HepG2 (cell line): ENCODE measurements around the gene TOPBP1.

ENCODE experiments used
- CEBPB ChIP-seq: IDR thresholded peaks from 2 replicates; pipeline ENCODE4 v1.6.1; 2011; ENCODE audit warnings: low read depth, low read length, improper control_type of control experiment, borderline replicate concordance
- GABPA ChIP-seq, 2 experiments: IDR thresholded peaks; 2 replicates each; pipeline ENCODE4 v1.6.1; 2011 to 2016; ENCODE audit warnings: low read depth in 2 of 2, low read length in 1 of 2, missing biosample characterization in 1 of 2, missing genetic modification characterization in 1 of 2
- JUND ChIP-seq: sonication (generic); formaldehyde crosslinking; IDR thresholded peaks from 2 replicates; pipeline ENCODE4 v1.8.0; 2022; ENCODE audit warnings: mild to moderate bottlenecking, missing genetic modification reagents

DNA sequence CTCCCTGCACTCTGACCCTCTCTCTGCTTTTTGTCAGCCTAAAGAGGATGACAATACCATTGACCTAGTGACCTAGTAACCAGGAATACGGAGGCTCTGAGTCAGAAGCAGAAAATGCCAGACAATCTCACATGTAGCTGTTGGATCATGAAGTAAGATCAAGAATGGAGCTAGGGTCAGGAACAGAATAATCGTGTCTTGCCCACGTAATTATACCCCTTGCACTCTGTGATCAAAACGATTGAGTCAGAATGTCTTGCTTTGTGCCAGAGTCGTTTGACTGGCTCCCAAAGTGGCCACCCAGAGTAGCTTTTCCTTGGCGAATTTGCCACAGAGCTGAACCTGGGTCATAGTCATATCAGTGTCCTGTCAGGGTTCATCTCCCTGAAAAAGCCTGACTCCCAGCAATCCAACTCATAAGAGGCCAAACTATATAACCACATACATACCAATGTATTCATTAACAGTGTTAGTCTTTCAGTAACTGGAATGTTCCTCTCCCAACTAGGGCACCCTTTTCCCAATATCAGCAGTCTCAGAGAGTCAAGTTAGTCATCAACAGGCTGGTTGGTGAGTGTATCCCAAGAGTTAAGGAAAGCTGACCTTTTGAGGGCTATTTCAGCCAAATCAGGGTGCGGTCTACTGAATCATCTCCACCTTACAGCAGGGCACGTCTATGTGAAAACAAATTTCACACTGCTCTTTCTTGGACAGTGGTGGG lies 93.3 kb downstream of the TOPBP1 start:
- TF ChIP-seq GABPA (IDR thresholded peaks at IDR 0.05; ENCODE audit: low read depth, low read length) (no peak), GABPA (CRISPR knock-in tag; IDR thresholded peaks at IDR 0.05; ENCODE audit: low read depth) (no peak), JUND (no peak), CEBPB (no peak)
